HepG2 (cell line): ENCODE data around the gene RPE65. TPM values are rescaled to one million over a fixed set of nuclear protein-coding genes. Genes with fewer than 3 reads are reported as not detected.

Experiments
- ATAC-seq: fragments of 200-7000 bp; cut with Tn5 transposase; 3 replicates; pipeline ENCODE4 v1.9.1; 2020; ENCODE audit warnings: mild to moderate bottlenecking, moderate library complexity
- BruUV-seq: library from RNA; stranded (reverse); fragments of 400-500 nt; replicated peaks from 2 replicates; lab custom pipeline; 2021; lab: Mats Ljungman, UMichigan
- CTCF ChIA-PET: fragments of 300-600 bp; formaldehyde crosslinking; extraction: SDS; loops from one replicate; lab custom pipeline; 2021; ENCODE audit warnings: low total read pairs, inconsistent platforms, low intra/inter-chr PET ratio; lab: Yijun Ruan, JAX
- POLR2A ChIA-PET: fragments of 350-600 bp; sonication (Branson Sonifier 250); formaldehyde crosslinking; loops from one replicate; lab custom pipeline; 2020; ENCODE audit warnings: antibody characterized with exemption, inconsistent platforms; lab: Yijun Ruan, JAX
- DNase-seq: peaks from one replicate; pipeline ENCODE4 v3.0.0-alpha.2; 2015; ENCODE audit warnings: low spot score
- FAIRE-seq: peaks from 3 replicates; lab custom pipeline; 2011; peaks lifted over from hg19 to GRCh38; lab: Jason Lieb, UNC
- H2AFZ ChIP-seq: one replicate; pipeline ENCODE4 v1.6.1; 2011; ENCODE audit warnings: low read length, inconsistent platforms
- H3K27ac ChIP-seq: fragments of 300-600 bp; 3 replicates; pipeline ENCODE4 v1.8.0; 2011; ENCODE audit warnings: mixed run types, mild to moderate bottlenecking, mixed read lengths, low read length, inconsistent platforms; ENCODE audit not compliant: insufficient read depth; ENCODE audit errors: extremely low read length
- H3K27me3 ChIP-seq, 2 experiments: fragments of 200-600 bp in 1 of 2; 2 replicates in 1 of 2; 3 replicates in 1 of 2; pipeline versions ENCODE4 v1.6.0 to v1.8.0; 2011; ENCODE audit warnings: low read length in 2 of 2, mild to moderate bottlenecking in 2 of 2, moderate library complexity in 2 of 2, inconsistent platforms in 1 of 2; ENCODE audit not compliant: insufficient read depth in 2 of 2, control insufficient read depth in 1 of 2
- H3K36me3 ChIP-seq, 2 experiments: fragments of 200-600 bp in 1 of 2; replicated peaks in 1 of 2; 2 replicates in 1 of 2; 3 replicates in 1 of 2; pipeline versions ENCODE4 v1.5.1 to v1.8.0; 2011; ENCODE audit warnings: low read length in 2 of 2, inconsistent platforms in 1 of 2; ENCODE audit not compliant: insufficient read depth in 2 of 2, control insufficient read depth in 1 of 2
- H3K4me1 ChIP-seq: 2 replicates; pipeline ENCODE4 v1.5.1; 2012; ENCODE audit warnings: low read length, inconsistent platforms; ENCODE audit not compliant: insufficient read depth
- H3K4me2 ChIP-seq: 2 replicates; pipeline ENCODE4 v1.6.0; 2011; ENCODE audit warnings: low read depth, low read length, inconsistent platforms
- H3K4me3 ChIP-seq, 3 experiments: fragments of 200-600 bp in 1 of 3; sonication (generic), shearing (Covaris generic) in 1 of 3; replicated peaks in 1 of 3; 2 replicates each; pipeline ENCODE4 v1.5.1; 2011 to 2016; ENCODE audit warnings: low read length in 3 of 3, inconsistent platforms in 2 of 3, low read depth in 2 of 3, mild to moderate bottlenecking in 2 of 3, control low read depth in 1 of 3, mixed read lengths in 1 of 3; ENCODE audit not compliant: insufficient read depth in 1 of 3
- H3K79me2 ChIP-seq: one replicate; pipeline ENCODE4 v1.6.1; 2011; ENCODE audit warnings: low read length, inconsistent platforms; ENCODE audit not compliant: insufficient read depth
- H3K9ac ChIP-seq: 2 replicates; pipeline ENCODE4 v1.6.0; 2011; ENCODE audit warnings: mild to moderate bottlenecking, low read depth, low read length, inconsistent platforms; ENCODE audit not compliant: insufficient read depth
- H3K9me3 ChIP-seq: 2 replicates; pipeline ENCODE4 v1.5.1; 2012; ENCODE audit warnings: mild to moderate bottlenecking, low read length
- H4K20me1 ChIP-seq: 2 replicates; pipeline ENCODE4 v1.6.0; 2011; ENCODE audit warnings: inconsistent platforms, mild to moderate bottlenecking, low read length, moderate library complexity; ENCODE audit not compliant: insufficient read depth
- ARHGAP35 ChIP-seq: sonication (generic); formaldehyde crosslinking; IDR thresholded peaks from 2 replicates; pipeline ENCODE4 v1.9.0; 2022; ENCODE audit warnings: mild to moderate bottlenecking, inconsistent platforms, moderate library complexity, missing genetic modification reagents, borderline replicate concordance
- ARNT ChIP-seq: fragments of 450-650 bp; IDR thresholded peaks from 2 replicates; pipeline ENCODE4 v1.6.1; 2017
- DBP ChIP-seq: sonication (generic); formaldehyde crosslinking; IDR thresholded peaks from 2 replicates; pipeline ENCODE4 v1.4.0; 2020; ENCODE audit warnings: missing genetic modification reagents; ENCODE audit errors: not compliant biosample characterization
- LCORL ChIP-seq, 2 experiments: fragments of 450-650 bp in 1 of 2; sonication (generic) in 1 of 2; formaldehyde crosslinking in 1 of 2; IDR thresholded peaks; 2 replicates each; pipeline versions ENCODE4 v1.5.0 to v1.6.1; 2017 to 2020; ENCODE audit warnings: antibody characterized with exemption in 1 of 2, missing genetic modification reagents in 1 of 2
- MED8 ChIP-seq: sonication (generic); formaldehyde crosslinking; IDR thresholded peaks from 2 replicates; pipeline ENCODE4 v1.8.1; 2023; ENCODE audit warnings: mild to moderate bottlenecking, missing genetic modification reagents; ENCODE audit not compliant: insufficient replicate concordance
- MTF2 ChIP-seq: sonication (generic); formaldehyde crosslinking; IDR thresholded peaks from 2 replicates; pipeline ENCODE4 v1.5.0; 2020; ENCODE audit warnings: missing genetic modification reagents, borderline replicate concordance
- NFYC ChIP-seq: IDR thresholded peaks from 2 replicates; pipeline ENCODE4 v1.6.1; 2016; ENCODE audit warnings: missing genetic modification reagents, missing compliant biosample characterization
- ONECUT2 ChIP-seq: sonication (generic); formaldehyde crosslinking; IDR thresholded peaks from 2 replicates; pipeline ENCODE4 v1.4.0; 2020; ENCODE audit warnings: missing genetic modification reagents
- SMARCC2 ChIP-seq: fragments of 450-650 bp; IDR thresholded peaks from 2 replicates; pipeline ENCODE4 v1.6.1; 2017; ENCODE audit warnings: antibody characterized with exemption, mild to moderate bottlenecking
- ZNF20 ChIP-seq: sonication (generic); formaldehyde crosslinking; IDR thresholded peaks from 2 replicates; pipeline ENCODE4 v1.4.0; 2020; ENCODE audit warnings: mild to moderate bottlenecking, moderate library complexity, missing genetic modification reagents
- ZNF260 ChIP-seq: sonication (generic); formaldehyde crosslinking; IDR thresholded peaks from 2 replicates; pipeline ENCODE4 v1.4.0; 2020; ENCODE audit warnings: missing genetic modification reagents, low read depth, mild to moderate bottlenecking, borderline replicate concordance
- ZNF670 ChIP-seq: sonication (generic); formaldehyde crosslinking; IDR thresholded peaks from 2 replicates; pipeline ENCODE4 v1.8.0; 2022; ENCODE audit warnings: mild to moderate bottlenecking, missing genetic modification reagents, borderline replicate concordance
- ZNF784 ChIP-seq: sonication (generic); formaldehyde crosslinking; IDR thresholded peaks from 2 replicates; pipeline ENCODE4 v1.5.1; 2020; ENCODE audit warnings: missing genetic modification reagents, mild to moderate bottlenecking, borderline replicate concordance
- ZNF883 ChIP-seq: sonication (generic); formaldehyde crosslinking; IDR thresholded peaks from 2 replicates; pipeline ENCODE4 v1.5.1; 2020; ENCODE audit warnings: mild to moderate bottlenecking, missing genetic modification reagents; ENCODE audit errors: not compliant biosample characterization
- WGBS: methylation state at CpG from one replicate; pipeline ENCODE4 v1.1.6; 2017; ENCODE audit warnings: low lambda C conversion rate; 5-methylcytosine and 5-hydroxymethylcytosine counted together
- in situ Hi-C: cut with HindIII; loops from 2 replicates; pipeline ENCODE4 v1.10.0; 2017; ENCODE audit warnings: low pct_unique_long_range_greater_than_20kb; ENCODE audit not compliant: extremely low pct_ligation_motif_present
- intact Hi-C: fragments of 100-400 bp; cut with micrococcal nuclease; formaldehyde crosslinking; loops from one replicate; pipeline ENCODE4 v1.10.0; 2022; ENCODE audit not compliant: unreplicated experiment
- polyA plus RNA-seq, 8 experiments: library from polyadenylated mRNA; depleted of rRNA in 3 of 8; stranded (reverse) in 7 of 8; unstranded in 1 of 8; fragments of >200 nt; fragmentation: Illumina TruSeq in 4 of 8; extraction: Trizol in 4 of 8; gene quantifications; 2 replicates each; pipeline versions ENCODE4 v1.2.1 to v1.2.3, GENCODE V29; 2011 to 2016; ENCODE audit warnings: low read depth in 4 of 8, missing spikeins in 1 of 8, mixed read lengths in 1 of 8; ENCODE audit not compliant: insufficient read depth in 1 of 8
- total RNA-seq, 5 experiments: library from RNA; depleted of rRNA; stranded (reverse); fragments of >200 nt; fragmentation: Illumina TruSeq; extraction: Trizol; gene quantifications; 2 replicates each; pipeline ENCODE4 v1.2.3, GENCODE V29; 2016; ENCODE audit warnings: low read depth in 1 of 5
- TF ChIP-seq, protein P1 (sequence below): sonication (generic); formaldehyde crosslinking; IDR thresholded peaks from 2 replicates; pipeline ENCODE4 v1.9.0; 2021; ENCODE audit warnings: missing genetic modification reagents, borderline replicate concordance

The RPE65 gene
- total and polyA plus RNA-seq, 2 of the 13 experiments (the other 11 are each of a cell fraction or from before 2014, with no cell fraction given), result not detected

DNA sequence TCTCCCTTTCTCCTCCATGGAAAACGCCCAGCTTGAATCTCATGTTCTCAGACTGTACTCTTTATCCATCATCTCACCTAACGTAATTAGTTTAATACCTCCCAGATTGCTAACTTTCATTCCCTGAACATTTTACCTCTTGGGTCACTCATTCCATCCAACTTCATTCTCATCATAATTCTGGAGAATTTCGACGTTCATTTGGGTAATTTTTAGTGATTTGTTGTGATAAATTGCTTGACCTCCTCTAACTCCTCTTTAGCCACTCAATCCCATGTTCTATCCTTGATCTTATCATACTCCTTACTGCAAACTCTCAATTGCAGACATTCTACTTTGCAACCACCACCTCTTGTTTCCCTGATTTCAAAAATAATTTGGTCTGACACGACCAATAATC lies 28.4 kb downstream of the RPE65 start:
- TF ChIP-seq ONECUT2 (CRISPR knock-in tag) (no peak), MED8 (CRISPR knock-in tag) (no peak), ZNF20 (CRISPR knock-in tag) (no peak)
- H3K4me1 ChIP-seq, result no peaks in the 10 kb centered on the region
- DNase-seq (no peak), ATAC-seq (no peak), FAIRE-seq (no peak)
- in situ Hi-C loops, result no loop called here
- H3K79me2 ChIP-seq, result no peaks in the 10 kb centered on the region
- H3K4me2 ChIP-seq, result no peak overlapping the region
- no peaks in the 10 kb centered on the region for H3K9me3 ChIP-seq
- H3K27ac ChIP-seq, result no peak overlapping the region
- no peaks in the 10 kb centered on the region for H3K36me3 ChIP-seq
- no peak overlapping the region for H2AFZ ChIP-seq
- H3K4me3 ChIP-seq, result no peak overlapping the region
- no peaks in the 10 kb centered on the region for H4K20me1 ChIP-seq
- intact Hi-C loops, result no loop called here
- no peak overlapping the region for H3K9ac ChIP-seq
- H3K27me3 ChIP-seq, result no peaks in the 10 kb centered on the region
- ChIA-PET POLR2A (no interaction called here), CTCF (no interaction called here)
- WGBS, result 2% methylated on average over 5 of the region's 5 CpGs
- no TSS peak for BruUV-seq

- BruUV-seq, result no TSS peak
- Histone ChIP-seq H3K9ac (no peak overlapping the region), H3K27ac (no peak overlapping the region), H3K9me3 (no peaks in the 10 kb centered on the region), H3K4me1 (no peaks in the 10 kb centered on the region), H4K20me1 (no peaks in the 10 kb centered on the region), H3K4me2 (no peak overlapping the region), H3K4me3 (no peak overlapping the region), H3K36me3 (no peaks in the 10 kb centered on the region), H3K27me3 (no peaks in the 10 kb centered on the region; a peak in 1 of 5 replicates), H2AFZ (no peak overlapping the region), H3K79me2 (no peaks in the 10 kb centered on the region)
- ATAC-seq (no peak), DNase-seq (no peak), FAIRE-seq (no peak)
- in situ Hi-C loops (no loop called here), intact Hi-C loops (no loop called here)
- ChIA-PET POLR2A (no interaction called here), CTCF (no interaction called here)
- 0% methylated on average over 2 of the region's 2 CpGs for WGBS
- TF ChIP-seq DBP (CRISPR knock-in tag) (no peak), LCORL (IDR thresholded peaks at IDR 0.05) (no peak), LCORL (CRISPR knock-in tag; IDR thresholded peaks at IDR 0.05) (no peak), ZNF670 (CRISPR knock-in tag) (no peak), ARNT (no peak), SMARCC2 (no peak), ZNF784 (CRISPR knock-in tag) (no peak), ZNF883 (no peak), ZNF260 (no peak), NFYC (CRISPR knock-in tag) (no peak), MTF2 (CRISPR knock-in tag) (no peak), ARHGAP35 (CRISPR knock-in tag) (no peak)
- TF ChIP-seq, protein P1, sequence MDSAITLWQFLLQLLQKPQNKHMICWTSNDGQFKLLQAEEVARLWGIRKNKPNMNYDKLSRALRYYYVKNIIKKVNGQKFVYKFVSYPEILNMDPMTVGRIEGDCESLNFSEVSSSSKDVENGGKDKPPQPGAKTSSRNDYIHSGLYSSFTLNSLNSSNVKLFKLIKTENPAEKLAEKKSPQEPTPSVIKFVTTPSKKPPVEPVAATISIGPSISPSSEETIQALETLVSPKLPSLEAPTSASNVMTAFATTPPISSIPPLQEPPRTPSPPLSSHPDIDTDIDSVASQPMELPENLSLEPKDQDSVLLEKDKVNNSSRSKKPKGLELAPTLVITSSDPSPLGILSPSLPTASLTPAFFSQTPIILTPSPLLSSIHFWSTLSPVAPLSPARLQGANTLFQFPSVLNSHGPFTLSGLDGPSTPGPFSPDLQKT (CRISPR knock-in tag), result no peak
These were observed 40.3 kb downstream of the RPE65 start for GRCh38 chr1:68409426-68409825.
